SK-N-SH (cell line): ENCODE data around the gene SOWAHD. TPM values are rescaled to one million over a fixed set of nuclear protein-coding genes. Genes with fewer than 3 reads are reported as not detected.

Experiments
- CTCF ChIA-PET: fragments of 300-600, 350-600 bp; formaldehyde crosslinking; extraction: SDS; loops from one replicate; lab custom pipeline; 2021; lab: Yijun Ruan, JAX
- POLR2A ChIA-PET: fragments of 350-600 bp; sonication (Branson Sonifier 250); formaldehyde crosslinking; extraction: SDS; loops from one replicate; lab custom pipeline; 2020; ENCODE audit warnings: antibody characterized with exemption, inconsistent platforms; lab: Yijun Ruan, JAX
- DNase-seq: peaks from one replicate; pipeline ENCODE4 v3.0.0; 2012
- H2AFZ ChIP-seq: fragments of 200-600 bp; sonication (generic); 2 replicates; pipeline ENCODE4 v1.8.1; 2016; ENCODE audit warnings: antibody characterized with exemption, mild to moderate bottlenecking, low read depth
- H3F3A ChIP-seq: fragments of 200-600 bp; sonication (generic); replicated peaks from 2 replicates; pipeline ENCODE3; 2016; ENCODE audit warnings: antibody characterized with exemption, mild to moderate bottlenecking; ENCODE audit not compliant: insufficient read depth
- H3K27ac ChIP-seq, 2 experiments: fragments of 200-500 bp in 1 of 2; fragments of 200-600 bp in 1 of 2; sonication (Bioruptor generic) in 1 of 2; sonication (generic), shearing (Covaris generic) in 1 of 2; 2 replicates each; pipeline versions ENCODE4 v1.5.1 to v1.6.1; 2014 to 2016; ENCODE audit warnings: low read depth in 2 of 2, inconsistent platforms in 1 of 2, low read length in 1 of 2, mild to moderate bottlenecking in 1 of 2, mixed read lengths in 1 of 2
- H3K27me3 ChIP-seq: fragments of 200-600 bp; sonication (generic), shearing (Covaris generic); 2 replicates; pipeline ENCODE4 v1.6.1; 2016; ENCODE audit warnings: mixed run types; ENCODE audit not compliant: insufficient read depth
- H3K36me3 ChIP-seq, 2 experiments: fragments of 200-500 bp in 1 of 2; fragments of 200-600 bp in 1 of 2; sonication (Bioruptor generic) in 1 of 2; sonication (generic) in 1 of 2; replicated peaks in 1 of 2; 2 replicates each; pipeline versions ENCODE3 to v1.5.1; 2014 to 2016; ENCODE audit warnings: low read length in 1 of 2, mild to moderate bottlenecking in 1 of 2; ENCODE audit not compliant: insufficient read depth in 2 of 2, control insufficient read depth in 1 of 2
- H3K4me1 ChIP-seq, 2 experiments: fragments of 200-500 bp in 1 of 2; fragments of 200-600 bp in 1 of 2; sonication (Bioruptor generic) in 1 of 2; sonication (generic), shearing (Covaris generic) in 1 of 2; 2 replicates each; pipeline versions ENCODE4 v1.5.1 to v1.6.1; 2014 to 2016; ENCODE audit warnings: low read depth in 1 of 2, low read length in 1 of 2, mixed run types in 1 of 2; ENCODE audit not compliant: insufficient read depth in 2 of 2, control insufficient read depth in 1 of 2
- H3K4me2 ChIP-seq: fragments of 200-600 bp; sonication (generic), shearing (Covaris generic); 2 replicates; pipeline ENCODE4 v1.6.1; 2017; ENCODE audit warnings: mixed run types
- H3K4me3 ChIP-seq, 2 experiments: fragments of 200-500 bp in 1 of 2; fragments of 200-600 bp in 1 of 2; sonication (Bioruptor generic) in 1 of 2; sonication (generic), shearing (Covaris generic) in 1 of 2; 2 replicates each; pipeline versions ENCODE4 v1.5.1 to v1.8.1; 2014 to 2016; ENCODE audit warnings: low read depth in 2 of 2, inconsistent platforms in 1 of 2, low read length in 1 of 2, mild to moderate bottlenecking in 1 of 2, mixed read lengths in 1 of 2, moderate library complexity in 1 of 2
- H3K79me2 ChIP-seq: fragments of 200-600 bp; sonication (generic); 2 replicates; pipeline ENCODE4 v1.8.1; 2017; ENCODE audit warnings: mild to moderate bottlenecking; ENCODE audit not compliant: insufficient read depth
- H3K9ac ChIP-seq: fragments of 200-600 bp; sonication (generic); 2 replicates; pipeline ENCODE4 v1.6.1; 2017; ENCODE audit warnings: mixed run types
- H3K9me2 ChIP-seq: fragments of 200-600 bp; sonication (generic); 2 replicates; pipeline ENCODE4 v1.6.1; 2017; ENCODE audit warnings: mixed run types
- H3K9me3 ChIP-seq: fragments of 200-600 bp; sonication (generic); 2 replicates; pipeline ENCODE4 v1.6.1; 2017; ENCODE audit warnings: mixed run types, mild to moderate bottlenecking, moderate library complexity
- H4K20me1 ChIP-seq: fragments of 200-600 bp; sonication (generic); 2 replicates; pipeline ENCODE4 v1.6.1; 2017; ENCODE audit warnings: mild to moderate bottlenecking, mixed run types; ENCODE audit not compliant: insufficient read depth
- CHD2 ChIP-seq: fragments of 150-350 bp; IDR thresholded peaks from 2 replicates; pipeline ENCODE4 v1.6.1; 2018; ENCODE audit warnings: low read length; ENCODE audit not compliant: partially characterized antibody
- ELF1 ChIP-seq: IDR thresholded peaks from 2 replicates; pipeline ENCODE4 v1.4.0; 2012
- EP300 ChIP-seq, 2 experiments: IDR thresholded peaks; 2 replicates each; pipeline versions ENCODE4 v1.4.0 to v1.6.1; 2012; ENCODE audit warnings: borderline replicate concordance in 1 of 2, low read depth in 1 of 2, low read length in 1 of 2
- EZH2phosphoT487 ChIP-seq: fragments of 200-600 bp; sonication (generic); IDR thresholded peaks from 2 replicates; pipeline ENCODE4 v1.6.1; 2017; ENCODE audit warnings: low read depth, mixed run types, mild to moderate bottlenecking, antibody characterized with exemption, moderate library complexity, borderline replicate concordance
- FOSL2 ChIP-seq: IDR thresholded peaks from 2 replicates; pipeline ENCODE4 v1.4.0; 2012; ENCODE audit warnings: low read depth, mild to moderate bottlenecking, moderate library complexity, borderline replicate concordance
- FOXJ3 ChIP-seq: sonication (generic); formaldehyde crosslinking; IDR thresholded peaks from 2 replicates; pipeline ENCODE4 v1.5.1; 2020; ENCODE audit warnings: mild to moderate bottlenecking, missing genetic modification reagents
- FOXM1 ChIP-seq: IDR thresholded peaks from 2 replicates; pipeline ENCODE4 v1.4.0; 2012; ENCODE audit warnings: low read depth, mild to moderate bottlenecking
- IRF3 ChIP-seq: fragments of 150-350 bp; IDR thresholded peaks from 2 replicates; pipeline ENCODE4 v1.6.1; 2016; ENCODE audit warnings: mild to moderate bottlenecking, low read depth, low read length
- JUND ChIP-seq: IDR thresholded peaks from 2 replicates; pipeline ENCODE4 v1.4.0; 2012
- MAX ChIP-seq: IDR thresholded peaks from 2 replicates; pipeline ENCODE4 v1.4.0; 2012; ENCODE audit warnings: low read depth
- MXI1 ChIP-seq: IDR thresholded peaks from 2 replicates; pipeline ENCODE4 v1.6.1; 2012; ENCODE audit warnings: mild to moderate bottlenecking, low read depth, low read length, improper control_type of control experiment
- NFIC ChIP-seq: IDR thresholded peaks from 2 replicates; pipeline ENCODE4 v1.4.0; 2012; ENCODE audit warnings: borderline replicate concordance
- NRF1 ChIP-seq: IDR thresholded peaks from 2 replicates; pipeline ENCODE4 v1.6.1; 2012; ENCODE audit warnings: low read depth, mild to moderate bottlenecking, low read length
- PBX3 ChIP-seq: IDR thresholded peaks from 2 replicates; pipeline ENCODE4; 2012
- POLR2AphosphoS5 ChIP-seq: IDR thresholded peaks from 2 replicates; pipeline ENCODE4 v1.6.1; 2012; ENCODE audit warnings: low read depth, low read length
- RCOR1 ChIP-seq: fragments of 150-350 bp; IDR thresholded peaks from 2 replicates; pipeline ENCODE4 v1.6.1; 2017; ENCODE audit warnings: antibody characterized with exemption, low read length
- RFX5 ChIP-seq: IDR thresholded peaks from 2 replicates; pipeline ENCODE4 v1.6.1; 2012; ENCODE audit warnings: mild to moderate bottlenecking, improper control_type of control experiment, low read length
- TAF1 ChIP-seq: IDR thresholded peaks from 2 replicates; pipeline ENCODE4 v1.6.1; 2012; ENCODE audit warnings: low read depth, mild to moderate bottlenecking, low read length, moderate library complexity, borderline replicate concordance
- TCF12 ChIP-seq: IDR thresholded peaks from 2 replicates; pipeline ENCODE4 v1.4.0; 2012
- USF1 ChIP-seq: IDR thresholded peaks from 2 replicates; pipeline ENCODE4 v1.4.0; 2012; ENCODE audit warnings: low read depth, borderline replicate concordance
- WGBS: methylation state at CpG from one replicate; pipeline ENCODE4 v1.1.6; 2017; ENCODE audit warnings: low lambda C conversion rate; 5-methylcytosine and 5-hydroxymethylcytosine counted together
- polyA plus RNA-seq, 3 experiments: library from polyadenylated mRNA; depleted of rRNA; stranded (reverse); fragments of >200 nt; gene quantifications; 2 replicates each; pipeline ENCODE4 v1.2.3, GENCODE V29; 2012

The SOWAHD gene
- polyA plus RNA-seq, 1 of the 3 experiments (the other 2 are of a cell fraction), result 0.20 TPM

GRCh38 chrX:119762718-119763117, 4.3 kb downstream of the SOWAHD start:
- H3K36me3 ChIP-seq, result no peaks in the 10 kb centered on the region
- no peak overlapping the region for H3K27ac ChIP-seq
- H3K4me2 ChIP-seq, result peak overlapping the region; percentile 37; the same call in 1 of the 2 replicates
- peaks cover 7% of the 10 kb centered on the region for H3F3A ChIP-seq
- no peaks in the 10 kb centered on the region for H3K79me2 ChIP-seq
- no peak for DNase-seq
- no peak overlapping the region for H3K4me3 ChIP-seq
- peak overlapping the region; percentile 25; the same call in 1 of the 2 replicates for H2AFZ ChIP-seq
- peaks cover 0 to 5% of the 10 kb centered on the region in 2 experiments; a peak in 1 of 4 replicates for H3K4me1 ChIP-seq
- H4K20me1 ChIP-seq, result no peaks in the 10 kb centered on the region
- no peaks in the 10 kb centered on the region for H3K9me3 ChIP-seq
- TF ChIP-seq FOSL2, result no peak
- no peak for TF ChIP-seq MAX
- TF ChIP-seq EZH2phosphoT487, result no peak
- TF ChIP-seq TCF12, result no peak
- no peak for TF ChIP-seq MXI1
- no peak for TF ChIP-seq IRF3
- TF ChIP-seq TAF1, result no peak
- TF ChIP-seq FOXJ3 (CRISPR knock-in tag), result no peak
- no peak for TF ChIP-seq FOXM1
- no peak for TF ChIP-seq NFIC
- no peak for TF ChIP-seq NRF1
- no peak for TF ChIP-seq USF1
- no peak for TF ChIP-seq JUND
- no peak for TF ChIP-seq EP300 (IDR thresholded peaks at IDR 0.05; ENCODE audit: borderline replicate concordance in 1 of 2, low read depth in 1 of 2, low read length in 1 of 2)
- TF ChIP-seq RCOR1, result no peak
- no peak for TF ChIP-seq CHD2
- TF ChIP-seq ELF1, result no peak
- TF ChIP-seq POLR2AphosphoS5, result no peak
- no peak for TF ChIP-seq PBX3
- TF ChIP-seq RFX5, result no peak
- no peaks in the 10 kb centered on the region for H3K9me2 ChIP-seq
- ChIA-PET CTCF (interaction anchor here (2.2 kb wide), 1 partner anchor 8 kb away, joined by 12 read pairs; no protein-coding TSS in a partner anchor), POLR2A (no interaction called here)
- WGBS, result 38% methylated on average over 3 of the region's 3 CpGs
- H3K27me3 ChIP-seq, result peaks cover 17% of the 10 kb centered on the region; the same call in 1 of the 2 replicates
- H3K9ac ChIP-seq, result no peak overlapping the region
